B cell (primary cell): ENCODE results near the gene MAML2. TPM values are rescaled to one million over a fixed set of nuclear protein-coding genes. Genes with fewer than 3 reads are reported as not detected.

Source experiments
- ATAC-seq: fragments of 200-7000 bp; cut with Tn5 transposase; one replicate; pipeline ENCODE4 v1.10.0; 2021; ENCODE audit warnings: low read depth, mild to moderate bottlenecking, moderate number of reproducible peaks, moderate library complexity
- CTCF ChIA-PET: fragments of 350-600 bp; sonication (Branson Sonifier 250); formaldehyde crosslinking; loops from one replicate; lab custom pipeline; 2021; ENCODE audit warnings: antibody characterized with exemption, inconsistent platforms; lab: Charles Lee
- POLR2A ChIA-PET: fragments of 350-600 bp; sonication (Branson Sonifier 250); formaldehyde crosslinking; loops from one replicate; lab custom pipeline; 2021; ENCODE audit warnings: antibody characterized with exemption; lab: Charles Lee
- DNase-seq: peaks from one replicate; pipeline ENCODE4 v3.0.0; 2013
- H2AFZ ChIP-seq: 2 replicates; pipeline ENCODE4 v1.6.1; 2012; ENCODE audit warnings: mild to moderate bottlenecking, low read depth, low read length; ENCODE audit not compliant: insufficient read depth, poor library complexity, severe bottlenecking
- H3K27ac ChIP-seq, 2 donors: 1 replicate in 1 of 2; 2 replicates in 1 of 2; pipeline ENCODE4 v1.5.1; 2012 to 2013; ENCODE audit warnings: low read length in 2 of 2, mild to moderate bottlenecking in 2 of 2, moderate library complexity in 1 of 2
- H3K27me3 ChIP-seq, 4 experiments: fragments of 200-600 bp in 1 of 4; sonication (generic) in 1 of 4; replicated peaks in 1 of 4; 1 replicate in 2 of 4; 2 replicates in 2 of 4; pipeline versions ENCODE4 v1.6.1 to v1.7.0; 2013 to 2016; ENCODE audit warnings: low read length in 3 of 4, mild to moderate bottlenecking in 2 of 4, mixed read lengths in 1 of 4, moderate library complexity in 1 of 4; ENCODE audit not compliant: insufficient read depth in 4 of 4, control insufficient read depth in 3 of 4; ENCODE audit errors: control extremely low read depth in 1 of 4
- H3K36me3 ChIP-seq, 2 experiments: replicated peaks in 1 of 2; 1 replicate in 1 of 2; 2 replicates in 1 of 2; pipeline versions ENCODE4 v1.6.1 to v1.7.1; 2013; ENCODE audit warnings: low read length in 1 of 2; ENCODE audit not compliant: insufficient read depth in 2 of 2, control insufficient read depth in 1 of 2; ENCODE audit errors: control extremely low read depth in 1 of 2, extremely low read depth in 1 of 2
- H3K4me1 ChIP-seq, 2 donors: fragments of 200-600 bp in 1 of 2; sonication (generic) in 1 of 2; 1 replicate in 1 of 2; 2 replicates in 1 of 2; pipeline versions ENCODE4 v1.5.1 to v1.6.1; 2013 to 2017; ENCODE audit warnings: low read length in 2 of 2; ENCODE audit not compliant: control insufficient read depth in 2 of 2, insufficient read depth in 2 of 2
- H3K4me2 ChIP-seq: replicated peaks from 2 replicates; pipeline ENCODE3; 2012; ENCODE audit warnings: mild to moderate bottlenecking, low read depth, low read length; ENCODE audit not compliant: poor library complexity, severe bottlenecking
- H3K4me3 ChIP-seq, 5 experiments: fragments of 200-600 bp in 1 of 5; sonication (generic) in 1 of 5; 1 replicate in 3 of 5; 2 replicates in 2 of 5; pipeline versions ENCODE4 v1.5.1 to v1.7.0; 2011 to 2016; ENCODE audit warnings: low read length in 4 of 5, mild to moderate bottlenecking in 4 of 5, low read depth in 2 of 5, control low read depth in 1 of 5, moderate library complexity in 1 of 5; ENCODE audit not compliant: insufficient read depth in 1 of 5; ENCODE audit errors: control extremely low read depth in 1 of 5, extremely low read depth in 1 of 5
- H3K79me2 ChIP-seq: fragments of 200-600 bp; sonication (generic); one replicate; pipeline ENCODE4 v1.6.0; 2016; ENCODE audit warnings: low read length; ENCODE audit not compliant: control insufficient read depth, insufficient read depth
- H3K9ac ChIP-seq: fragments of 200-600 bp; sonication (generic); 2 replicates; pipeline ENCODE4 v1.6.1; 2017; ENCODE audit warnings: mild to moderate bottlenecking, low read length, moderate library complexity
- H3K9me3 ChIP-seq, 3 donors: one replicate each; pipeline versions ENCODE4 v1.6.1 to v1.7.1; 2013; ENCODE audit warnings: low read length in 2 of 3; ENCODE audit not compliant: control insufficient read depth in 2 of 3, insufficient read depth in 1 of 3; ENCODE audit errors: control extremely low read depth in 1 of 3
- H4K20me1 ChIP-seq: 2 replicates; pipeline ENCODE4 v1.6.0; 2012; ENCODE audit warnings: mild to moderate bottlenecking, low read length; ENCODE audit not compliant: insufficient read depth, control insufficient read depth, poor library complexity, severe bottlenecking
- H3K27ac Mint-ChIP-seq: one replicate; pipeline ENCODE4 v1.8.0; 2021; ENCODE audit warnings: mixed read lengths
- H3K27me3 Mint-ChIP-seq: one replicate; pipeline ENCODE4 v1.8.0; 2021; ENCODE audit warnings: mixed read lengths
- H3K4me1 Mint-ChIP-seq: one replicate; pipeline ENCODE4 v1.8.0; 2021; ENCODE audit warnings: mixed read lengths
- H3K4me3 Mint-ChIP-seq: one replicate; pipeline ENCODE4 v1.8.0; 2021; ENCODE audit warnings: mixed read lengths
- H3K9me3 Mint-ChIP-seq: one replicate; pipeline ENCODE4 v1.8.0; 2022; ENCODE audit warnings: mixed read lengths; ENCODE audit not compliant: insufficient read depth
- CTCF ChIP-seq: fragments of 200-600 bp; IDR thresholded peaks from one replicate; pipeline ENCODE4 v1.8.0; 2022; ENCODE audit warnings: antibody characterized with exemption, mild to moderate bottlenecking
- EZH2 ChIP-seq: IDR thresholded peaks from 2 replicates; pipeline ENCODE4 v1.6.1; 2012; ENCODE audit warnings: borderline replicate concordance, low read depth, mild to moderate bottlenecking, moderate library complexity, low read length; ENCODE audit not compliant: insufficient read depth, poor library complexity, severe bottlenecking
- WGBS: methylation state at CpG from one replicate; pipeline ENCODE4 v1.1.5; 2013; ENCODE audit warnings: missing lambda C conversion rate; ENCODE audit not compliant: insufficient coverage; 5-methylcytosine and 5-hydroxymethylcytosine counted together
- intact Hi-C: fragments of 100-400 bp; cut with micrococcal nuclease; formaldehyde crosslinking; loops from one replicate; pipeline ENCODE4 v1.10.0; 2022
- polyA plus RNA-seq: library from polyadenylated mRNA; depleted of rRNA; stranded (reverse); fragments of >200 nt; gene quantifications from 2 replicates; pipeline ENCODE4 v1.2.3, GENCODE V29; 2012
- total RNA-seq, 2 donors: library from RNA; stranded (reverse); fragments of 120-200 nt in 1 of 2; gene quantifications; 1 replicate in 1 of 2; 2 replicates in 1 of 2; pipeline versions ENCODE4 v1.2.3 to v1.2.4, GENCODE V29; 2013 to 2022

The MAML2 gene
- total and polyA plus RNA-seq, 2 donors (not counting 1 experiment from before 2014, with no cell fraction given), result 10.7 to 26.4 TPM

GRCh38 chr11:96211436-96211835, 131.6 kb downstream of the MAML2 start:
- peak overlapping the region in 1 of 2 donors; percentile 72 for H3K27ac ChIP-seq
- ChIA-PET CTCF (interaction anchor here (1.0 to 1.1 kb wide), 2 partner anchors 31 to 132 kb away, joined by 3 read pairs; partner anchors contain the start of gene MAML2), POLR2A (interaction anchor here (1.0 kb wide), 1 partner anchor 13 kb away, joined by 7 read pairs; no protein-coding TSS in a partner anchor)
- no peak for TF ChIP-seq EZH2
- TF ChIP-seq CTCF, result no peak
- no peak overlapping the region for H2AFZ ChIP-seq
- H3K4me1 Mint-ChIP-seq, result peaks cover 73% of the 10 kb centered on the region
- no peaks in the 10 kb centered on the region for H3K36me3 ChIP-seq
- H3K9ac ChIP-seq, result no peak overlapping the region
- intact Hi-C loops, result no loop called here
- no peak overlapping the region for H3K4me3 Mint-ChIP-seq
- no peaks in the 10 kb centered on the region for H3K27me3 ChIP-seq
- no peak overlapping the region for H3K4me2 ChIP-seq
- H3K4me3 ChIP-seq, result no peak overlapping the region
- ATAC-seq (no peak), DNase-seq (no peak)
- no peaks in the 10 kb centered on the region for H3K27me3 Mint-ChIP-seq
- no peaks in the 10 kb centered on the region for H3K9me3 Mint-ChIP-seq
- peaks cover 74 to 76% of the 10 kb centered on the region in 2 donors for H3K4me1 ChIP-seq
- no peaks in the 10 kb centered on the region for H3K9me3 ChIP-seq
- 100% methylated on average over 1 of the region's 2 CpGs for WGBS
- H4K20me1 ChIP-seq, result no peaks in the 10 kb centered on the region
- H3K27ac Mint-ChIP-seq, result peak overlapping the region; percentile 87
- peaks cover 35% of the 10 kb centered on the region for H3K79me2 ChIP-seq
